Measurements from ENCODE around the gene MON2.

- TF ChIP-seq CBX5 (IDR thresholded peaks at IDR 0.05; ENCODE audit: low read depth) (no peak), NFXL1 (IDR thresholded peaks at IDR 0.05; ENCODE audit: borderline replicate concordance) (no peak), SMC3 (IDR thresholded peaks at IDR 0.05; ENCODE audit: borderline replicate concordance, low read length) (no peak), PML (IDR thresholded peaks at IDR 0.05; ENCODE audit: low read length) (peak; percentile 66; the same call in 1 of the 2 replicates), CTCF (IDR thresholded peaks at IDR 0.05 in 2 of 3, conservative IDR thresholded peaks at IDR 0.05 in 1 of 3; ENCODE audit: control insufficient read depth in 2 of 3, extremely low read depth in 1 of 3, insufficient read depth in 1 of 3, low read depth in 3 of 3, low read length in 3 of 3) (no peak), BHLHE40 (IDR thresholded peaks at IDR 0.05; ENCODE audit: borderline replicate concordance in 1 of 2, low read depth in 2 of 2, low read length in 1 of 2) (no peak), HDAC2 (IDR thresholded peaks at IDR 0.05) (no peak), JUND (IDR thresholded peaks at IDR 0.05; ENCODE audit: low read depth, low read length) (no peak), CHD4 (IDR thresholded peaks at IDR 0.05) (no peak), MEF2A (IDR thresholded peaks at IDR 0.05; ENCODE audit: insufficient read depth, low read depth, low read length) (no peak), HDAC6 (IDR thresholded peaks at IDR 0.05; ENCODE audit: unreplicated experiment) (no peak), E2F4 (IDR thresholded peaks at IDR 0.05; ENCODE audit: low read depth, low read length) (no peak)
Measured at GRCh38 chr12:62640910-62641448, 174.4 kb downstream of the MON2 start.
